ENCODE results near the gene DLG2. TPM values are rescaled to one million over a fixed set of nuclear protein-coding genes. Genes with fewer than 3 reads are reported as not detected.

The DLG2 gene
- total and polyA plus RNA-seq, 12 donors = 1.0 to 14.8 (median 7.4) TPM

DNA sequence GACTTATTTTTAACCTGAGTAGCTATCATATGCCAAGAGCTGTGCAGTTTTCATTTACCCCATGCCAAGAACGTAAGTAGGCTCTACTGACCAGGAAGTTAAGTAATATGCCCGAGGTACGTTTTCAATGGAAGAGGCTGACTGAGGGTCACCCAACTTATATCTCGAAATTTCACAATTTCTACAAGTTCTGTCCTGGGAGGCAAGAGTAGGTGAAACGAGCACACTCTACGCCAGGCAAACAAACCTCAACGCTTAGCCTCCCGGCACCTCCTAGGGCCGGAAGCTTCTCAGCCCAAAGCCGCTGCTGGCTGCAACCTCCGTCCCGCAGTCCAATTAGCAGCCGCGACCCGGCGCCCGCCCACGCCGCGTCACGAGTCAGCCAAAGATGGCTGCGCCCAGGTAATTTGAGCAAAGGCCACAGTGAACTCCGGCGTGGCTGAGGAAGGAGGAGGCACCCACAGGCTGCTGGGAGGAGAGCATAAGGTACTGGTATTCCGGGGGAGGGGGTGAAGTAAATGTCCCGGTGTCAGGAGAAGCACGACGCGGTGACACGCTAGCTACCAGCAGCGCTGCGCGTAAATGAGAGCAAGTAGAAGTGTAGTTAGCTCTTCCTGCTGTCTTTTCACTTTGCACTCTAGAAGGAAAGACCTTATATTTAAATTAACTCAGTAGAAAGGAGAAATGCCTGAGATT, 20.6 kb upstream of the DLG2 start, which contains the start of gene TMEM126A:
TSS of gene TMEM126A (plus strand) at position 364 of the 696 bp plus-strand sequence. CDS start 2,289 bp downstream, outside the sequence.
- WGBS, 2 donors = 0% methylated on average over 33 of the region's 33 CpGs
- Histone ChIP-seq H3K4me1 (peaks cover 0 to 39% (median 22%) of the 10 kb centered on the region in 9 donors), H3K27me3 (peaks cover 0 to 18% (median 0%) of the 10 kb centered on the region in 7 donors), H3K9me3 (no peaks in the 10 kb centered on the region), H3K4me3 (peak within 1 kb of the TSS; percentile 53 to 79 (median 68)), H3K27ac (peak within 1 kb of the TSS in 9 of 10 donors; percentile 57 to 89 (median 83)), H3K36me3 (peaks cover 0 to 25% (median 0%) of the 10 kb centered on the region in 9 donors)
- DNase-seq (peak; percentile 88 to 89), ATAC-seq (peak; percentile 97 to 100 (median 99))
- TF ChIP-seq CTCF (IDR thresholded peaks at IDR 0.05) = no peak
- intact Hi-C loops (cut with DNase I) = loop anchor here in 1 of 10 donors (2.0 kb wide), 2 partner anchors 15 to 19 kb away; partner anchors contain the start of gene TMEM126B

DNA sequence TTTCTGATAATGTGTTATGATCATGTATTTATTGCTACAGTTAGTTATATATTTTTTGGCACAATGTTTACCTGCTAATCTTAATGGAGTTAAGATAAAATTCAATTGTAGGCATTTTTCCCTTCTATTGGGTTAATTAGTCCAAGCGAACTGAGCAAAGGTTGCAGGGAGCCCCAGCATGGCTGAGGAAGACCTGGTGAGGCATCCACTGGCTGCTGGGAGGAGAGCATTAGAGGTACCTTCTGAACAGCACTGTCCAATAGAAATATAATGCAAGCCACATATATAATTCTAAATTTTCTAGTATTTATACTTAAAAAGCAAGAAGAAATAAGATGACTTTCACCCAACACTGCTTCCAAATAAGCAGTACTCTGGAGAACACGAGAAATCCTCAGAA, 19.9 kb upstream of the DLG2 start:
- H3K4me1 ChIP-seq = peaks cover 0 to 38% (median 22%) of the 10 kb centered on the region in 9 donors
- TF ChIP-seq CTCF (IDR thresholded peaks at IDR 0.05) = no peak
- H3K27ac ChIP-seq = peak overlapping the region in 9 of 10 donors; percentile 57 to 89 (median 83)
- intact Hi-C loops (cut with DNase I) = loop anchor here in 1 of 10 donors (2.0 kb wide), 1 partner anchor 18 kb away; the partner anchor contains the start of gene TMEM126B
- peak overlapping the region; percentile 53 to 79 (median 68) for H3K4me3 ChIP-seq
- peaks cover 0 to 22% (median 0%) of the 10 kb centered on the region in 7 donors for H3K27me3 ChIP-seq
- no peaks in the 10 kb centered on the region for H3K9me3 ChIP-seq
- DNase-seq (no peak), ATAC-seq (peak in 3 of 8 donors; percentile 2 to 35 (median 13))
- 29 to 34% methylated on average over 2 of the region's 2 CpGs for WGBS, 2 donors
- H3K36me3 ChIP-seq = peaks cover 0 to 19% (median 0%) of the 10 kb centered on the region in 9 donors

DNA sequence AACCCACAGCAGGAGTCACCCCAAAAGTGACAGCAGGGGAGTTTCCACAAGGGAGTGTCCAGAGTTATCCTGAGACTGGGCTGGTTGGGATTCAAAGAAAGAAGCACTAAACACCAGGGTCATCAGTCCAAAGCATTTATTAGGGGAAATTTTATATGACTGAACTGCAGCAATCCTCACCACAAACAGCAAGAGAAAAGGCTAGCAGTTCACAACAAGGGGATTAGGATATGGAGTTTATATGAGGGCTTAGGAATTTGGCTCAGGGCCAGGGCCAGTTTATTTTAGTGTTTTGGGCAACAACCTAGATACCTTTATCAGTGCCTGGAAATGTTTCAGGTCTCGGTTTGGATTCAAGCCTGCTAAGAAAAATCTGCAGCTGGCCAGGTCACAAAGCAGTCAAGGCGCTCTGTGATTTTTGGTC, 16.1 kb upstream of the DLG2 start:
- 6 to 21% methylated on average over 2 of the region's 2 CpGs for WGBS, 2 donors
- peak overlapping the region in 5 of 10 donors; percentile 24 to 42 (median 38) for H3K27ac ChIP-seq
- ATAC-seq (peak in 4 of 8 donors; percentile 21 to 41 (median 30)), DNase-seq (peak; percentile 19 to 66)
- H3K9me3 ChIP-seq = no peaks in the 10 kb centered on the region
- intact Hi-C loops (cut with DNase I) = no loop called here
- H3K36me3 ChIP-seq = peaks cover 0 to 5% (median 0%) of the 10 kb centered on the region in 9 donors
- peak overlapping the region in 2 of 10 donors; percentile 1 to 22 for H3K4me3 ChIP-seq
- TF ChIP-seq CTCF (IDR thresholded peaks at IDR 0.05) = no peak
- peaks cover 0 to 26% (median 0%) of the 10 kb centered on the region in 7 donors for H3K27me3 ChIP-seq
- H3K4me1 ChIP-seq = peaks cover 0 to 21% (median 9%) of the 10 kb centered on the region in 9 donors

DNA sequence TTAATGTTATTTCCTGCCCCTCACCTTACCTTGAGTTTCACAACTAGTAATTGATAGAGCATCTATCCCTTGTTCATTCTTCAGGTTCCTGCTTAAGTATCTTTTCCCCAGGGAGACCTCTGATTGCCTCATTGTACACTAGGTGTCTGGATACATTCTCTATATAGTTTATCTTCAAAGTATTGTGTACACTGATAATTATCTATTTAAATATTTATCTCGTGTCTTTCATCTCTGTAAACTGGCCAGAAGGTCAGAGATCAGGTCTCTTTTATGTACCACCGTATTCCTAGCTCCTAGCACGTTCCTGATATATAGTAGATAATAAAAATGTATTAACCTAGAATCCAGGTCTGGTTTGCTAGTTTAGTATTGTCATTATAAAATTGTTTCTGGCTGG, 7.6 kb upstream of the DLG2 start:
- WGBS, 2 donors = 52 to 80% methylated on average over 3 of the region's 3 CpGs
- H3K36me3 ChIP-seq = peaks cover 0 to 75% (median 26%) of the 10 kb centered on the region in 9 donors
- intact Hi-C loops (cut with DNase I) = no loop called here

More for the DNA sequence above, 7.6 kb upstream of the DLG2 start:
- Histone ChIP-seq H3K27me3 (no peaks in the 10 kb centered on the region), H3K27ac (no peak overlapping the region), H3K9me3 (no peaks in the 10 kb centered on the region), H3K4me3 (no peak overlapping the region), H3K4me1 (peaks cover 0 to 9% (median 6%) of the 10 kb centered on the region in 9 donors)
- DNase-seq (no peak), ATAC-seq (no peak)
- TF ChIP-seq CTCF (IDR thresholded peaks at IDR 0.05) = no peak

Data from heart right ventricle (tissue), 16 donors.